Heart left ventricle (tissue), 13 donors: ENCODE data around the gene TANGO6.

Experiments
- CTCF ChIP-seq, 12 donors: fragments of 200-600 bp; sonication (generic) in 4 of 12; IDR thresholded peaks; one replicate each; pipeline versions ENCODE4 v1.5.0 to v1.8.0; 2018 to 2022; ENCODE audit warnings: antibody characterized with exemption in 12 of 12, mild to moderate bottlenecking in 5 of 12
- POLR2A ChIP-seq, 2 donors: fragments of 450-650 bp; IDR thresholded peaks; one replicate each; pipeline ENCODE4 v1.6.1; 2017; ENCODE audit warnings: antibody characterized with exemption in 2 of 2, mild to moderate bottlenecking in 2 of 2, moderate library complexity in 2 of 2
- donor health status: ischemic (EF 13 %, LVEDD 7.1; RV severe dilation, severe dysfunction).
- donor health status: DM: no; HTN: yes; CAD: no.
- donor health status: DM: no; HTN: no; CAD: no.
- donor health status: ischemic (EF 25% LVEDD 6.9; RV normal size, moderate dysfunction).
- donor health status: ischemic (EF 25% LVEDD 5.7; RV mildly dilated, moderate dysfunction).
- donor health status: ischemic (EF 35%, LVEDD 5.7; RV mildly dilated, moderate dysfunction).
- donor health status: nonischemic (EF 11% LVEDD 7.7; RV severe dilation, severe dysfunction).
- donor health status: DM: yes; HTN: yes; CAD: no.
- donor health status: PGD.
- donor health status: ischemic (EF 29% LVEDD 5.4; RV normal size, mild dysfunction).
- donor health status: nonischemic (EF 23%, LVEDD 6.1; RV moderate dilation, normal function).

- no peak for TF ChIP-seq POLR2A (IDR thresholded peaks at IDR 0.05)
- TF ChIP-seq CTCF (IDR thresholded peaks at IDR 0.05), result no peak
Observed at GRCh38 chr16:68943961-68944360, 100.6 kb downstream of the TANGO6 start.
